Measurements from ENCODE around the gene LIN28B.
"Not testable (repeated sequence)": the region's sequence is repeated elsewhere in the genome, so short reads cannot be mapped to it uniquely, and the experiment has no call there.

The LIN28B gene

DNA sequence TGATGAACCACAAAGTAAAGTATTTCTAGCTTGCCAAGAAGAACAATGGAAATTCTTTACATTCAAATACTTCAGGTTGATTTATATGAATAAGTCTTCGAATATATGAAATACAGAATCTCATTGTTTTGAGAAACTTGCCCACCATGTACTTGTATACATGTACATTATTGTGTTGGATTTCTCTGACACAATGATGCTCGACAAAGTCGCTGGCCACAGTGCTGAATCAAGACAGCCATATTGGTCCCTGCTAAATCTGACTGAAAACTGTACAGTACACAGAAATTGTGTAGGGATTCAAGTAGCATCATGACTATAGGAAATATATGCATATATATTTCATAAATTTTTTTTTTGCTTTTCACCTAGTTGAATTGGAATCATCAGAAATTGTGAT is 13.1 kb upstream of the LIN28B start:
- ATAC-seq (replicated peaks; ENCODE audit: extremely low read depth, poor library complexity, severe bottlenecking) (no peak), DNase-seq (ENCODE audit: low spot score in 2 of 2) (no peak)
- H3K4me3 Mint-ChIP-seq, result no peak overlapping the region
- H3K9me3 Mint-ChIP-seq, result no peaks in the 10 kb centered on the region
- H3K27ac Mint-ChIP-seq (ENCODE audit: low read depth), result no peak overlapping the region
- no peaks in the 10 kb centered on the region for H3K4me1 Mint-ChIP-seq
- peaks cover 9% of the 10 kb centered on the region for H3K27me3 Mint-ChIP-seq
- H3K36me3 Mint-ChIP-seq (ENCODE audit: insufficient read depth), result no peaks in the 10 kb centered on the region

- Mint-ChIP-seq H3K36me3 (ENCODE audit: insufficient read depth) (no peaks in the 10 kb centered on the region), H3K4me3 (no peak overlapping the region), H3K9me3 (peaks cover 5% of the 10 kb centered on the region), H3K27me3 (peaks cover 36% of the 10 kb centered on the region), H3K4me1 (peaks cover 5% of the 10 kb centered on the region), H3K27ac (ENCODE audit: low read depth) (no peak overlapping the region)
- ATAC-seq (replicated peaks; ENCODE audit: extremely low read depth, poor library complexity, severe bottlenecking) (no peak), DNase-seq (ENCODE audit: low spot score in 2 of 2) (no peak)
Measured at GRCh38 chr6:104949206-104949605, 7.7 kb upstream of the LIN28B start.

- ATAC-seq (replicated peaks; ENCODE audit: extremely low read depth, poor library complexity, severe bottlenecking), result no peak
- H3K27me3 Mint-ChIP-seq, result peaks cover 61% of the 10 kb centered on the region
- H3K27ac Mint-ChIP-seq (ENCODE audit: low read depth), result no peak overlapping the region
- H3K36me3 Mint-ChIP-seq (ENCODE audit: insufficient read depth), result no peaks in the 10 kb centered on the region
- no peak overlapping the region for H3K4me3 Mint-ChIP-seq
- DNase-seq (ENCODE audit: low spot score in 2 of 2), result no peak
- H3K4me1 Mint-ChIP-seq, result peaks cover 5% of the 10 kb centered on the region
- peaks cover 5% of the 10 kb centered on the region for H3K9me3 Mint-ChIP-seq
Measured at GRCh38 chr6:104951677-104952076, 5.2 kb upstream of the LIN28B start.

DNA sequence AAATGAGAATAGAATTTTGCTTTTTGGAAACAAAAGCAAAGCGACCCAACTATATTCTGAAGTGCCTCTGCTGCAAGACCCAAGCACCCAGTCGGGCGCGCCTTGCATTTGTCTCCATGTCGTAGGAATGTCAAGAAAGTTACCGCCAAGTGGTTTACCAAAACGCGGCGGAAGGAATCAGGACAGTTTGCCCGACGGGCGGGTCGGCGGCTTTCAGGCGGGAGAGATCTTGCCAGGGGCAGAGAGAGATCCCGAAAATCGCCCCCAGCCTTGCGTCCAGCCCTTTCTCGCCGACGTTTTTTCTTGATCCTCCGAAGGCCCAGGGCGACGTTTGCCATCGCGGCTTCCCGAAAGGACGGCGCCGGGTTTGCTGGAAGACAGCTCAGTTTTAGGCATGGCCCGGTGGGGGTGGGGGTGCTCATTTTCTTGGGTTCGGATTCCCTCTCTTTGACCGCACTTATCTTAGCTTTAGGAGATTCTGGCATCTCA is 4.0 kb upstream of the LIN28B start:
- Mint-ChIP-seq H3K36me3 (ENCODE audit: insufficient read depth) (no peaks in the 10 kb centered on the region), H3K9me3 (peaks cover 5% of the 10 kb centered on the region), H3K27me3 (peaks cover 73% of the 10 kb centered on the region), H3K4me1 (peaks cover 5% of the 10 kb centered on the region), H3K4me3 (no peak overlapping the region), H3K27ac (ENCODE audit: low read depth) (no peak overlapping the region)
- DNase-seq (ENCODE audit: low spot score in 2 of 2), result no peak
- no peak for ATAC-seq (replicated peaks; ENCODE audit: extremely low read depth, poor library complexity, severe bottlenecking)

DNA sequence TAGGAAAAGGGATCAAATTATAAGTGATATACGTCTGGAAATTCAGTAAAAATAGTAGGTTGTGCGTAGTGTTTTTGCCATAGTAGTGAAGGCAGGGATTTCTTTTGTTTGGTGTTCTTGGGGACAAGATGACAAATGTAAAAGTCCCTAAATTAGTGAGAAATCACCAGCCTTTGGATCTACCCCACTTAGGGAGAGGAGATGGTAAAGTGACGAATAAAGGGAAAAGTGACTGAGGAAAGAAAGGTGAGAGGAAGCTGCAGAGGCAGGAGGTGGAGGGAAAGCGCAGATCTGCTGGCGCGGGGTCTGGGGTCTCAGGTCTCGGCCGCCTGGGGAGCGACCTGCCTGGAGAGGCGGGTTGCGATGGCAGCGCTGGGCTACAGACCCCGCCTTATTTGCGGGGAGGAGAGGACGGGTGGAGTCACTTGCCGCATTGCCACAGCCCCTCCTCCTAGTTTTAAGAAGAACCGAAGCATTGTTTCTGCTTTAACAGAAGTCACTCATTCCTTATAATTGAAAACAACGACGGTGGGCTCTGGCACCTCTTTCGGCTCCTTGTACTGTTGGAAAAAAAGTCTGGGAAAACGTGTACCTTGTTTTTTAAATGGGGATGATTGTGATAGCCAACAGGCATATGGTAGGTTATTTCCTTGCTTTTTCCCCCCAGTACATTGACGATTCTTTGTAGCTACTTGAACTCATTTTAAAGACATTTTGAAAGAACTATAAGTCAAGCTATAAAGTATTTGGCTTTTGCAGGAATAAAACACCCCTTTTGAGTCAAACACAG is 3.3 kb upstream of the LIN28B start:
- peaks cover 80% of the 10 kb centered on the region for H3K27me3 Mint-ChIP-seq
- H3K27ac Mint-ChIP-seq (ENCODE audit: low read depth); H3K4me1 Mint-ChIP-seq; DNase-seq (ENCODE audit: low spot score in 2 of 2); H3K9me3 Mint-ChIP-seq; ATAC-seq (replicated peaks; ENCODE audit: extremely low read depth, poor library complexity, severe bottlenecking); H3K4me3 Mint-ChIP-seq; H3K36me3 Mint-ChIP-seq (ENCODE audit: insufficient read depth): not testable (repeated sequence)

GRCh38 chr6:104954190-104954797 is 2.6 kb upstream of the LIN28B start:
- ATAC-seq (replicated peaks; ENCODE audit: extremely low read depth, poor library complexity, severe bottlenecking), result no peak

DNA sequence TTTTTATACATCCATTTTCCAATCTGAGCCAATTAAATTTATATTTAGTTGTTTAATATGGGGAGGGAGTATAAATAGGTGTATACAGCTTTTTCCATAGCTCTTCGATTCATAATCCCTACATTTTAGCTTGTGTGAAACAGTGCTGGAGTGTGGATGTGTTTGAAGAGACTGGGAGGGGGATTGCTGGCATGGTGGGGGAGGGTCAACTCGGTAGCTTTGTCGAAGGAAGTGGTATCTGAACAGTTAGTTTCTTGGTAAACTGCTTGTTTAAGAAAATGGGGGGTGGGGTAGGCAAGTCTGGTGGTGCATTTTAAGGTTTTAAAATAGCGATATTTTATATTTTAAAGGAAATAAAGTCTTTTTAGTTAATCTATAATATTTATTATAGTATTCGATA is 1.4 kb upstream of the LIN28B start:
- peaks cover 5% of the 10 kb centered on the region for H3K9me3 Mint-ChIP-seq
- H3K36me3 Mint-ChIP-seq (ENCODE audit: insufficient read depth), result peaks cover 2% of the 10 kb centered on the region
- ATAC-seq (replicated peaks; ENCODE audit: extremely low read depth, poor library complexity, severe bottlenecking), result no peak
- H3K4me1 Mint-ChIP-seq, result peaks cover 5% of the 10 kb centered on the region
- DNase-seq (ENCODE audit: low spot score in 2 of 2), result no peak
- no peak overlapping the region for H3K4me3 Mint-ChIP-seq
- H3K27me3 Mint-ChIP-seq, result peaks cover 88% of the 10 kb centered on the region
- H3K27ac Mint-ChIP-seq (ENCODE audit: low read depth), result no peak overlapping the region

More at GRCh38 chr6:104954190-104954797, 2.6 kb upstream of the LIN28B start:
- Mint-ChIP-seq H3K9me3 (peaks cover 5% of the 10 kb centered on the region), H3K27ac (ENCODE audit: low read depth) (no peak overlapping the region), H3K4me1 (peaks cover 5% of the 10 kb centered on the region), H3K36me3 (ENCODE audit: insufficient read depth) (peaks cover 2% of the 10 kb centered on the region), H3K27me3 (peaks cover 87% of the 10 kb centered on the region), H3K4me3 (no peak overlapping the region)
- no peak for DNase-seq (ENCODE audit: low spot score in 2 of 2)

DNA sequence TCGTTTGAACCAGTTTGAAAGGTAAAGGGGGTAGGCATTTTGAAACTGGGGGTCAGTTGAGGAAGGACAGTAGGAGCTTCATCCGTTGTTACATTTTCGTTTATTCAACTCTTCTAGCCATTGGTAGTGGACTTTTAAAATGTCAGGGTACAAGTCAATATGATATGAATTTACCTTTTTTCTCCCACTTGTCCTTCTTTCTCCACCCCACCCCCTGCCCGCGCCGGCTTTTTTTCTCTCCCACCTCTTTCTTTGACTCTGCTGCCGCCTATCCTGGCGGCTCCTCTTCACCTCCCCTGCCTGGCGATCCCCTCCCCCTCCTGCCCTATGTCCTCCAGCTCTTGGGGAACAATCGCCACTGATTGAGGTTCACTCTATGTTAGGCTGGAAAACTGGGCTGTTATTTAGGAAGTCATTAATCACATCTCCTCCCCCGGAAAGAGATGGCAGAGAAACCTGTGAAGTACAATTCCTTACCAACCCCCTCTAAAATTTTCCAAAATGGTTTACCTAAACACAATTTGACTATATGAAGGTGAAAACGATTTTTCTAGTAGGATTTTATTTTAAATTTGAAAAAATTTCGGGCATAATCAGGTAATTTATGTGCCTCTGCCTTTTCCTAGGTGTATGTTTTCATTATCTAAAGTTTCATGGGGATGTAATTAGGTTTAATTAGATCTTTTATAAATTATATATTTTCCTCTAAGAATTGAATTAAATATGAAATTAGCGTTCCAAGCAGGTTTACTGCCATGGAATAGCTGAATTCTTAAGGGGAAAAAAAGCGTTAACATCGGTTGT is 778 bp upstream of the LIN28B start:
- H3K4me3 Mint-ChIP-seq, result no peak overlapping the region
- DNase-seq (ENCODE audit: low spot score in 2 of 2) (no peak), ATAC-seq (replicated peaks; ENCODE audit: extremely low read depth, poor library complexity, severe bottlenecking) (no peak)
- no peak overlapping the region for H3K27ac Mint-ChIP-seq (ENCODE audit: low read depth)
- peaks cover 5% of the 10 kb centered on the region for H3K4me1 Mint-ChIP-seq
- peaks cover 5% of the 10 kb centered on the region for H3K9me3 Mint-ChIP-seq
- peaks cover 85% of the 10 kb centered on the region for H3K27me3 Mint-ChIP-seq
- peaks cover 2% of the 10 kb centered on the region for H3K36me3 Mint-ChIP-seq (ENCODE audit: insufficient read depth)

DNA sequence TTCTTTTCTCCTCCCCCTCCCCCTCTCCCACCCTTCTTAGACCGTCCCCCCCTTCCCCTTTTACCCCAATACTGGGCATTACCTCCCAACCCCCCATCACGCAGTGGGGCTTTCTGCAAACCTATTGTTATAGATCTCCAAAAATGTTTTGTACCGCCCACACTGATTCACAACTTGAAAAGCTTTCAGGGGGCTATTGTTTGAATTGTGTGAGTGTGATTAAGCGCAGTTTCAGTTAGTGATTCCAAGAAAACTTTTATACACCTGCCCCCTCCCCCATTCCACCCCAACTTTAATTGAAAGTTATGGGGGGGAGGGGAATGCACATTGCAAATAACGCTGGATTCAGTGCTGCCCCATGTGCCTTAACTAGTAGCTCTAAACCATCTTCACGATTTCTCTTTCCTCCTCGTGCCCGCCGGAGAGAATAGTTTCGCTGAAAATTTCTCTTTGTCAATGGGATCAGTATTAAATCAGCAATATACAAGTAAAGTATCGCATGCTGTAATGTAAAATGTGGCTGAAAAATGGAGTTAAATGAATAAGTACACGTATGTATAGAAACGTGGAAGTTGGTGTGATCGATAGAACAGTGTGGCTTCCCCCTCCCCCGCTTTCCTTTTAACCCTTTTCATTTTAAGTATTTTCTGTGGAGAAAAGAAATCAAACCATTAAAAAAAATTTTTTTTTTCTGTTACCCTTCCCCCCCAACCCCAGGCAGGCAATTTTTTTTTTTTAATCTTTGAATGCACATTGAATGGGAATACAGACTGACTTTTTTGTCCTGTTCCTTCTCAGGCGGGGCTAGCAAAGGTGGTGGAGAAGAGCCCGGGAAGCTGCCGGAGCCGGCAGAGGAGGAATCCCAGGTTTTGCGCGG is 632 bp downstream of the LIN28B start:
- ATAC-seq (replicated peaks; ENCODE audit: extremely low read depth, poor library complexity, severe bottlenecking), result no peak
- peaks cover 5% of the 10 kb centered on the region for H3K9me3 Mint-ChIP-seq
- peaks cover 5% of the 10 kb centered on the region for H3K4me1 Mint-ChIP-seq
- peaks cover 73% of the 10 kb centered on the region for H3K27me3 Mint-ChIP-seq
- H3K36me3 Mint-ChIP-seq (ENCODE audit: insufficient read depth), result peaks cover 2% of the 10 kb centered on the region
- DNase-seq (ENCODE audit: low spot score in 2 of 2), result no peak
- no peak overlapping the region for H3K27ac Mint-ChIP-seq (ENCODE audit: low read depth)
- no peak overlapping the region for H3K4me3 Mint-ChIP-seq

GRCh38 chr6:104958178-104959025 is 1.5 kb downstream of the LIN28B start:
- Mint-ChIP-seq H3K27me3 (peaks cover 65% of the 10 kb centered on the region), H3K27ac (ENCODE audit: low read depth) (no peak overlapping the region), H3K4me3 (no peak overlapping the region), H3K4me1 (peaks cover 2% of the 10 kb centered on the region), H3K36me3 (ENCODE audit: insufficient read depth) (peaks cover 2% of the 10 kb centered on the region), H3K9me3 (peaks cover 2% of the 10 kb centered on the region)
- no peak for ATAC-seq (replicated peaks; ENCODE audit: extremely low read depth, poor library complexity, severe bottlenecking)
- no peak for DNase-seq (ENCODE audit: low spot score in 2 of 2)

- Mint-ChIP-seq H3K4me1 (no peaks in the 10 kb centered on the region), H3K4me3 (no peak overlapping the region), H3K27me3 (peaks cover 56% of the 10 kb centered on the region), H3K9me3 (no peaks in the 10 kb centered on the region), H3K27ac (ENCODE audit: low read depth) (no peak overlapping the region), H3K36me3 (ENCODE audit: insufficient read depth) (peaks cover 2% of the 10 kb centered on the region)
- no peak for DNase-seq (ENCODE audit: low spot score in 2 of 2)
- no peak for ATAC-seq (replicated peaks; ENCODE audit: extremely low read depth, poor library complexity, severe bottlenecking)
Measured at GRCh38 chr6:104959026-104959858, 2.3 kb downstream of the LIN28B start.
